ENCODE measurements around the gene RAB11FIP4. TPM values are rescaled to one million over a fixed set of nuclear protein-coding genes. Genes with fewer than 3 reads are reported as not detected.

The RAB11FIP4 gene
- total and polyA plus RNA-seq, 12 donors: 1.6 to 13.9 (median 8.4) TPM

- 91 to 93% methylated on average over 12 of the region's 12 CpGs for WGBS, 2 donors
- H3K36me3 ChIP-seq: no peaks in the 10 kb centered on the region
- no peak overlapping the region for H3K27ac ChIP-seq
- no peak for TF ChIP-seq CTCF (IDR thresholded peaks at IDR 0.05)
- ATAC-seq: no peak
- intact Hi-C loops (cut with DNase I): no loop called here
- peaks cover 6 to 46% (median 29%) of the 10 kb centered on the region in 9 donors for H3K4me1 ChIP-seq
- H3K27me3 ChIP-seq: no peaks in the 10 kb centered on the region
- H3K4me3 ChIP-seq: no peak overlapping the region
- DNase-seq: no peak
- no peaks in the 10 kb centered on the region for H3K9me3 ChIP-seq
Measured at GRCh38 chr17:31512796-31513195, 121.3 kb downstream of the RAB11FIP4 start.

GRCh38 chr17:31513731-31514427 lies 122.4 kb downstream of the RAB11FIP4 start:
- H3K27ac ChIP-seq: no peak overlapping the region
- intact Hi-C loops (cut with DNase I): no loop called here
- H3K36me3 ChIP-seq: no peaks in the 10 kb centered on the region
- 80 to 86% methylated on average over 15 of the region's 15 CpGs for WGBS, 2 donors
- ATAC-seq (no peak), DNase-seq (no peak)
- TF ChIP-seq CTCF (IDR thresholded peaks at IDR 0.05): no peak
- peaks cover 6 to 35% (median 26%) of the 10 kb centered on the region in 9 donors for H3K4me1 ChIP-seq
- no peaks in the 10 kb centered on the region for H3K27me3 ChIP-seq
- H3K4me3 ChIP-seq: no peak overlapping the region
- H3K9me3 ChIP-seq: no peaks in the 10 kb centered on the region

GRCh38 chr17:31515267-31515666 lies 123.8 kb downstream of the RAB11FIP4 start:
- ATAC-seq (no peak), DNase-seq (no peak)
- Histone ChIP-seq H3K4me3 (no peak overlapping the region), H3K27ac (no peak overlapping the region), H3K9me3 (no peaks in the 10 kb centered on the region), H3K27me3 (no peaks in the 10 kb centered on the region), H3K4me1 (peaks cover 0 to 21% (median 12%) of the 10 kb centered on the region in 9 donors), H3K36me3 (peaks cover 0 to 9% (median 0%) of the 10 kb centered on the region in 9 donors)
- intact Hi-C loops (cut with DNase I): loop anchor here in 1 of 10 donors (5.0 kb wide), 1 partner anchor 73 kb away; no protein-coding TSS in a partner anchor
- WGBS, 2 donors: 75 to 78% methylated on average over 8 of the region's 8 CpGs
- no peak for TF ChIP-seq CTCF (IDR thresholded peaks at IDR 0.05)

- intact Hi-C loops (cut with DNase I): loop anchor here in 3 of 10 donors (2.0 to 5.0 kb wide), 2 partner anchors 75 to 81 kb away; no protein-coding TSS in a partner anchor
- peaks cover 0 to 3% (median 0%) of the 10 kb centered on the region in 9 donors for H3K4me1 ChIP-seq
Measured at GRCh38 chr17:31517524-31517923, 126.0 kb downstream of the RAB11FIP4 start.

More at GRCh38 chr17:31517524-31517923, 126.0 kb downstream of the RAB11FIP4 start:
- no peak overlapping the region for H3K4me3 ChIP-seq
- peak in 8 of 9 donors; percentile 15 to 53 (median 42) for TF ChIP-seq CTCF (IDR thresholded peaks at IDR 0.05)
- H3K27ac ChIP-seq: no peak overlapping the region
- DNase-seq (no peak), ATAC-seq (peak in 3 of 8 donors; percentile 19 to 67 (median 53))
- H3K9me3 ChIP-seq: no peaks in the 10 kb centered on the region
- peaks cover 0 to 9% (median 0%) of the 10 kb centered on the region in 9 donors for H3K36me3 ChIP-seq
- no peaks in the 10 kb centered on the region for H3K27me3 ChIP-seq
- WGBS, 2 donors: 33 to 36% methylated on average over 11 of the region's 11 CpGs

All from heart right ventricle (tissue), 16 donors.